Lower lobe of right lung (tissue), 2 donors: ENCODE measurements around the gene EGFLAM. TPM values are rescaled to one million over a fixed set of nuclear protein-coding genes. Genes with fewer than 3 reads are reported as not detected.

ENCODE experiments used
- ATAC-seq, 2 donors: fragments of 200-7000 bp; cut with Tn5 transposase; one replicate each; pipeline ENCODE4 v1.9.1; 2020 to 2022; ENCODE audit warnings: mild to moderate bottlenecking in 2 of 2, moderate library complexity in 2 of 2
- DNase-seq: peaks from one replicate; pipeline ENCODE4 v3.0.0-alpha.2; 2020
- H3K27ac ChIP-seq: fragments of 200-600 bp; one replicate; pipeline ENCODE4 v1.8.0; 2022
- H3K27me3 ChIP-seq: fragments of 200-600 bp; one replicate; pipeline ENCODE4 v1.8.0; 2022; ENCODE audit warnings: low read depth
- H3K36me3 ChIP-seq: fragments of 200-600 bp; one replicate; pipeline ENCODE4 v1.8.0; 2022; ENCODE audit warnings: mild to moderate bottlenecking
- H3K4me1 ChIP-seq: fragments of 200-600 bp; one replicate; pipeline ENCODE4 v1.8.0; 2022
- H3K4me3 ChIP-seq: fragments of 200-600 bp; one replicate; pipeline ENCODE4 v1.8.0; 2022; ENCODE audit warnings: mild to moderate bottlenecking
- H3K9me3 ChIP-seq: fragments of 200-600 bp; one replicate; pipeline ENCODE4 v1.8.0; 2022
- CTCF ChIP-seq: fragments of 200-600 bp; IDR thresholded peaks from one replicate; pipeline ENCODE4 v1.8.0; 2022; ENCODE audit warnings: antibody characterized with exemption, mild to moderate bottlenecking
- intact Hi-C: fragments of 100-400 bp; cut with DNase I; formaldehyde crosslinking; loops from one replicate; pipeline ENCODE4 v1.11.0; 2022
- total RNA-seq: library from RNA; stranded (reverse); fragmentation: NEBNext Ultra II Directional; extraction: Animal tissue kit (Norgen Biotek cat#: 25700); gene quantifications from one replicate; pipeline ENCODE4 v1.2.1, GENCODE V29; 2021
- donor health status: DM: no; HTN: yes; CAD: no; lungs with severe emphysema.

Gene EGFLAM
- total RNA-seq, 1 donor from 2014 or later: 2.4 TPM

GRCh38 chr5:38452201-38452600 lies 193.8 kb downstream of the EGFLAM start:
- H3K27me3 ChIP-seq: peaks cover 23% of the 10 kb centered on the region
- H3K4me3 ChIP-seq: no peak overlapping the region
- ATAC-seq: no peak

DNA sequence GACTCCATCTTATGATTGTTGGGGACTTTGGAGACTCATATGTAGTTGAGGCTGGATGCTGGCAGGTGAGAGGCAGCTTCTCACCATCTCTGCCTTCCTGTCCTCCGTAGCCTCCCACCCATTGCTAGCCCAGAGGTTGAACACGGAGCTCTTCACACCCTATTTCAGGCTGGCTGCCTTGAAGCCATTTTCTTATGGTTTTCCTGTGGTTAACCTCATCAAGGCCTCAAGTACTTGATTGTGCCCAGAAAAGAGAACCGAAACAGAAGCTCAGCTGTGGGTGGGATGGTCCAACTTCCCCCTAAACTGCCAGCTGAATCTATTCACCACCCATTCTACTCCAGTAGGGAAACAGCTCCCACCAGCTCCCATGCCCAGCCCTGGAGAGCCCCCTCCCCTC lies 195.1 kb downstream of the EGFLAM start:
- H3K4me3 ChIP-seq: no peak overlapping the region
- intact Hi-C loops: no loop called here
- peaks cover 23% of the 10 kb centered on the region for H3K27me3 ChIP-seq
- peak; percentile 44 to 65 for ATAC-seq
- no peaks in the 10 kb centered on the region for H3K9me3 ChIP-seq
- TF ChIP-seq CTCF: no peak
- no peak for DNase-seq
- no peak overlapping the region for H3K27ac ChIP-seq
- H3K4me1 ChIP-seq: peaks cover 5% of the 10 kb centered on the region
- H3K36me3 ChIP-seq: no peaks in the 10 kb centered on the region

More at GRCh38 chr5:38452201-38452600, 193.8 kb downstream of the EGFLAM start:
- no peaks in the 10 kb centered on the region for H3K9me3 ChIP-seq
- H3K4me1 ChIP-seq: peaks cover 5% of the 10 kb centered on the region
- DNase-seq: no peak
- H3K27ac ChIP-seq: no peak overlapping the region
- intact Hi-C loops: no loop called here
- H3K36me3 ChIP-seq: no peaks in the 10 kb centered on the region
- TF ChIP-seq CTCF: no peak

- H3K4me3 ChIP-seq: no peak overlapping the region
- no peak for DNase-seq
- no peaks in the 10 kb centered on the region for H3K9me3 ChIP-seq
- H3K36me3 ChIP-seq: no peaks in the 10 kb centered on the region
- no peak for ATAC-seq
- H3K27me3 ChIP-seq: peaks cover 23% of the 10 kb centered on the region
- intact Hi-C loops: no loop called here
- H3K4me1 ChIP-seq: peaks cover under 1% of the 10 kb centered on the region
- no peak for TF ChIP-seq CTCF
- H3K27ac ChIP-seq: no peak overlapping the region
Observed at GRCh38 chr5:38453921-38454320, 195.6 kb downstream of the EGFLAM start.

- intact Hi-C loops: no loop called here
- H3K27me3 ChIP-seq: peaks cover 15% of the 10 kb centered on the region
- ATAC-seq: no peak
Observed at GRCh38 chr5:38455796-38456330, 197.5 kb downstream of the EGFLAM start.

DNA sequence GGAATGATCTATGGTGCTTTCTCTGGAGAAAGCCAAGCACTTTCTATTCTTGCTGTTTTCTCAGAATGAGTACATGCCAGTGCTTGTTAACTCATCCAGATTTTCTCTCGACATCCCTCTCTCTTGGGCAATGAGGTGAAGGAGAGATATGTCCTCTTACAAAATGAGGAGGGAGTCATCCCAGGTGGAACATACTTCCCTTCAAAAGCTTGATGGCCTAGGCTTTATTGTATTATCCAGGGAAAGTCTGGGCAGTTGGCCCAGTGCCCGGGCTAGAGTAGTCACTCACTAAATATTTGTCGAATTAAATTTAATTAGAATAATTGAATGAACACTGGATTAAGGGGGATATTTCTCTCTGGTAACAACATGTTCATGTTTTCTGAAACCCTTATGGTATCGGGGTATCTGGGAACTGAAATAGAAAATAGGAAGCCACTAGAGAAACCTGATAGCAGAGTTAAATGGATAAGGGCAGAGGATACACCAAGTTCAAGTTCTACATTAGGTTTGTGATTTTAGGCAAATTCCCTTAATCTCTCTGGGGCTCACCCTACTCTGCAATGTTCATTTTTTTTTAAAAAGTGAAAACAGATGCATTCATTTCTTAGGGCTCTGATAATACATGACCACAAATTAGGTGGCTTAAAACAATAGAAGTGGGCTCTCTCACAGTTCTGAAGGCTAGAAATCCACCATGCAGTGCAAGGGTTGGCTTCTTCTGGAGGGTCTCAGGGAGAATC lies 198.5 kb downstream of the EGFLAM start:
- TF ChIP-seq CTCF: no peak
- DNase-seq (no peak), ATAC-seq (no peak)
- no peaks in the 10 kb centered on the region for H3K4me1 ChIP-seq
- intact Hi-C loops: no loop called here
- H3K9me3 ChIP-seq: no peaks in the 10 kb centered on the region
- no peaks in the 10 kb centered on the region for H3K36me3 ChIP-seq
- peaks cover 6% of the 10 kb centered on the region for H3K27me3 ChIP-seq
- H3K27ac ChIP-seq: no peak overlapping the region
- H3K4me3 ChIP-seq: no peak overlapping the region

More at GRCh38 chr5:38455796-38456330, 197.5 kb downstream of the EGFLAM start:
- Histone ChIP-seq H3K9me3 (no peaks in the 10 kb centered on the region), H3K4me1 (no peaks in the 10 kb centered on the region), H3K36me3 (no peaks in the 10 kb centered on the region), H3K27ac (no peak overlapping the region), H3K4me3 (no peak overlapping the region)
- no peak for DNase-seq
- no peak for TF ChIP-seq CTCF
